HG03139 (cell line): ENCODE data around the gene MGLL.

Experiments used
- ATAC-seq: cut with Tn5 transposase; IDR thresholded peaks from one replicate; pipeline ENCODE4 v1.9.1; 2021; ENCODE audit not compliant: unreplicated experiment

Gene MGLL

GRCh38 chr3:127791221-127791913 is 30.9 kb downstream of the MGLL start:
- peak; percentile 79 for ATAC-seq

- ATAC-seq, result peak; percentile 19
Measured at GRCh38 chr3:127790882-127791183, 31.5 kb downstream of the MGLL start.

- no peak for ATAC-seq
Measured at GRCh38 chr3:127789990-127790881, 32.1 kb downstream of the MGLL start.

- ATAC-seq, result no peak
Measured at GRCh38 chr3:127789051-127789450, 33.3 kb downstream of the MGLL start.

- ATAC-seq, result no peak
Measured at GRCh38 chr3:127788451-127788909, 33.8 kb downstream of the MGLL start.

- ATAC-seq, result no peak
Measured at GRCh38 chr3:127787571-127788365, 34.5 kb downstream of the MGLL start.

- no peak for ATAC-seq
Measured at GRCh38 chr3:127787071-127787490, 35.2 kb downstream of the MGLL start.

- no peak for ATAC-seq
Measured at GRCh38 chr3:127786353-127787070, 35.8 kb downstream of the MGLL start.

- ATAC-seq, result no peak
Measured at GRCh38 chr3:127785711-127786265, 36.5 kb downstream of the MGLL start.

GRCh38 chr3:127784865-127785710 is 37.2 kb downstream of the MGLL start:
- no peak for ATAC-seq

- ATAC-seq, result no peak
Measured at GRCh38 chr3:127784283-127784682, 38.0 kb downstream of the MGLL start.

GRCh38 chr3:127783642-127784160 is 38.6 kb downstream of the MGLL start:
- no peak for ATAC-seq

GRCh38 chr3:127783166-127783565 is 39.1 kb downstream of the MGLL start:
- no peak for ATAC-seq

- ATAC-seq, result no peak
Measured at GRCh38 chr3:127781411-127782001, 40.8 kb downstream of the MGLL start.

GRCh38 chr3:127780536-127781400 is 41.5 kb downstream of the MGLL start:
- ATAC-seq, result no peak

GRCh38 chr3:127779747-127780146 is 42.6 kb downstream of the MGLL start:
- no peak for ATAC-seq

- ATAC-seq, result no peak
Measured at GRCh38 chr3:127777921-127778656, 44.2 kb downstream of the MGLL start.
